A549 (cell line): Measurements from ENCODE around the gene STAMBPL1.

Experiments
- CTCF ChIP-seq: fragments of >200 bp; sonication (Bioruptor Twin); formaldehyde crosslinking; IDR thresholded peaks from 3 replicates; pipeline ENCODE4 v1.5.1; 2016
- KDM1A ChIP-seq: fragments of 200-600 bp; sonication (generic); IDR thresholded peaks from 2 replicates; pipeline ENCODE4 v1.6.1; 2016; ENCODE audit warnings: low read depth, mild to moderate bottlenecking
- PHF8 ChIP-seq: fragments of 200-600 bp; sonication (generic); IDR thresholded peaks from 2 replicates; pipeline ENCODE4 v1.6.1; 2016; ENCODE audit warnings: low read depth, mild to moderate bottlenecking, antibody characterized with exemption, moderate library complexity, borderline replicate concordance
- RAD21 ChIP-seq, 2 experiments: fragments of >200 bp in 1 of 2; sonication (Bioruptor Twin) in 1 of 2; formaldehyde crosslinking in 1 of 2; IDR thresholded peaks in 1 of 2; conservative IDR thresholded peaks in 1 of 2; 2 replicates in 1 of 2; 3 replicates in 1 of 2; pipeline ENCODE4 v1.6.1; 2012 to 2018; ENCODE audit warnings: inconsistent platforms in 1 of 2
- RCOR1 ChIP-seq: fragments of 150-350 bp; IDR thresholded peaks from 2 replicates; pipeline ENCODE4 v1.6.1; 2014; ENCODE audit warnings: antibody characterized with exemption, low read length, low read depth

- TF ChIP-seq RAD21 (conservative IDR thresholded peaks at IDR 0.05 in 1 of 2, IDR thresholded peaks at IDR 0.05 in 1 of 2) (no peak), CTCF (no peak), PHF8 (no peak), KDM1A (no peak), RCOR1 (no peak)
Observed at GRCh38 chr10:88888810-88889445, 8.9 kb downstream of the STAMBPL1 start.
